Measurements from ENCODE around the gene GLIS1. TPM values are rescaled to one million over a fixed set of nuclear protein-coding genes. Genes with fewer than 3 reads are reported as not detected.

Gene GLIS1
- total RNA-seq, 1 experiment from 2014 or later = 1.4 TPM

DNA sequence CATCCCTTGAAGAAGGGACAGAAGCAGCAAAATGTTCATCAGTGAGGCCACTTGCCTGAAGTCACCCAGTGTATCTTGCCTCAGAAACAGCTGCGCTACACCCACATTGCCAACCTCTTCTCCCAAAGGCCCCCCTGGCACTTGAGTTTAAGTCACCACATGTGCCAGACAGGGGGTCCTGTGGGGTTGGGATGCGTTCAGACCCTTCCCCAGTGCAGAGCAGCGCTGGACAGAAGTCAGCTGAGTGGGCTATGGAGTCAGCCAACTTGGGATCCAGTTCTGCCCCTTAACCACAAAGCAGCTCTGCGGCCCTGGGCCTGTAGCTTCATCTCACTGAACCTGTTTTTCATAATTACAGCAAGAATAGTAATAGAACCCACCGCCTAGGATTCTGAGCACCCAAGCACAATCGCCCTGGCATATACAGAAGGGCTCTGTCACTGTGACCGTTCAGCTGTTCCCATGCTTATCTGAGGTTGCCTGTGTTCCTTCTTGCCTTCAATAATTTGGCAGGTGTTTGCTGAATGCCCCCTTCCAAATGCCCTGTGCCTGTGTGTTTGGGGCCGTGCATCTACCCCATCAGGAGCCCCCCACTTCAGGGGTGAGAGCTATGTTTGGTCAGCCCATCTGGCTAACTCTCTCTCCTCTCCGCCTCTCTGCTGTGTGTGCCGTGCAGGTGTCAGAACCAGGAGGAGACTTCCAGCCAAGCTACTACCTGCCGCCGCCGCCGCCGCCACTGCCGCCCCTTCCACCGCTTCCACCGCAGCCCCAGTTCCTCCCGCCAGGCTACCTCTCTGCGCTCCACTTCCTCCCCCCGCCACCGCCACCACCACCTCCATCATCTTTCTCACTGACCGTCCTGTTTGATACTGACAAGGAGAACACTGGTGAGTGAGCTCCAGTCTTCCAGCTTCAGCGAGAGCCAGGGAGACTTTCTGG lies 274.7 kb downstream of the GLIS1 start:
- no peaks in the 10 kb centered on the region for H3K36me3 ChIP-seq
- no peak for DNase-seq
- no peaks in the 10 kb centered on the region for H3K9me3 ChIP-seq
- no peaks in the 10 kb centered on the region for H3K27me3 ChIP-seq
- no peak overlapping the region for H3K4me3 ChIP-seq

DNA sequence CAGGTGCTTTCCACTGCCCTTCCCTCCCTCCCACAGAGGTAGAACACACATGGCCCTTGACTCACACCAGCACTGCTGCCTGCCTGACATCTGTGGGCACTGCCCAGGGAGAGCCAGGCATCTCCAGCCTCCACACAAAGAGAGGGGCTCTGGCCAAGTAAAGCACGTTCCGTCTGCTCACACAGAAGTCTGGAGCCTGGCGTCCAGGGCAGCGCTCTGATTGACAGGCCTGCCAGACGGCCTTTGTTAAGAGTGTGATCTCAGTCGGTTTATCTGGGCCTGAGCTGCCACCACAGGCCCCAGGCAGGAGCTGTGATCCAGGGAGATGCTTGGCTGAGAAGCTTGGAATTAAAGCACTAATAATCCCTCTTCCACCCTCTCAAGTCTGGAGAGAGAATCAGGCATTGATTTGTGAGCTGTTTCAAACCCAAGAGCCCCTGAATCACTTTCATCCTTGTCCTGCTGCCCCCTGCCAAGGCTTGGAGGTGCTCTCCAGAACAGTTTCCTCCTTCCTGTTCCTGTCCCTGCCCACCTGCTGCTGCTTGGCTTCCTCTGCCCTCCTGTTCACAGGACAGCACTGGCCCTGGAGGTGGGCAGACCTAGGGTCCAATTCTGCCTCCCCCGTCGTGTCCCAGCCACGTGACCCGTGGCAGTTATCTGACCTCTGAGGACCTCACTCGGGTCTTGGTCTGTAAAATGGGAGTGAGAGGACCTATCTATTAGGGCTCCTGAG lies 276.0 kb downstream of the GLIS1 start:
- H3K9me3 ChIP-seq = no peaks in the 10 kb centered on the region
- no peaks in the 10 kb centered on the region for H3K36me3 ChIP-seq
- H3K4me3 ChIP-seq = no peak overlapping the region
- DNase-seq = no peak
- no peaks in the 10 kb centered on the region for H3K27me3 ChIP-seq

DNA sequence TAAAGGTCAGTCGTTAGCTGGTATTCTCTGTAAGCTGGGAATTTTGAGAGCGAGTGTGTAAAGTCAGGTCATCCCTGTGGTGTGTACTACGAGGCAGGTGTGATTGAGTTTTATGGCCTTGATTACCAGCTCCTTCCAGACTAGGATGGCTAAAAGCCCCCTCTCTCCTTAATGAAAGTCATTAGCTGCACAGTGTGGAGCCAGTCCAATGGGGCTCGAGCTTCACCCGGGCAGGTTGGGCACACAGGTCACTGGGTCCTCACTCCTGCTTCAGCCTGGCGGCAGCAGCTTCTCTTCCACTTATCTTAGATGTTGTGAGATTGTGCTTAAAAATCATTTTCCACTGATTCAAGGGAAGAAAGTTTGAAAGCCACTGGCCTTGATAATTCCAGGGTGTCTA lies 276.8 kb downstream of the GLIS1 start:
- DNase-seq = no peak
- Histone ChIP-seq H3K9me3 (no peaks in the 10 kb centered on the region), H3K4me3 (no peak overlapping the region), H3K36me3 (no peaks in the 10 kb centered on the region), H3K27me3 (no peaks in the 10 kb centered on the region)

DNA sequence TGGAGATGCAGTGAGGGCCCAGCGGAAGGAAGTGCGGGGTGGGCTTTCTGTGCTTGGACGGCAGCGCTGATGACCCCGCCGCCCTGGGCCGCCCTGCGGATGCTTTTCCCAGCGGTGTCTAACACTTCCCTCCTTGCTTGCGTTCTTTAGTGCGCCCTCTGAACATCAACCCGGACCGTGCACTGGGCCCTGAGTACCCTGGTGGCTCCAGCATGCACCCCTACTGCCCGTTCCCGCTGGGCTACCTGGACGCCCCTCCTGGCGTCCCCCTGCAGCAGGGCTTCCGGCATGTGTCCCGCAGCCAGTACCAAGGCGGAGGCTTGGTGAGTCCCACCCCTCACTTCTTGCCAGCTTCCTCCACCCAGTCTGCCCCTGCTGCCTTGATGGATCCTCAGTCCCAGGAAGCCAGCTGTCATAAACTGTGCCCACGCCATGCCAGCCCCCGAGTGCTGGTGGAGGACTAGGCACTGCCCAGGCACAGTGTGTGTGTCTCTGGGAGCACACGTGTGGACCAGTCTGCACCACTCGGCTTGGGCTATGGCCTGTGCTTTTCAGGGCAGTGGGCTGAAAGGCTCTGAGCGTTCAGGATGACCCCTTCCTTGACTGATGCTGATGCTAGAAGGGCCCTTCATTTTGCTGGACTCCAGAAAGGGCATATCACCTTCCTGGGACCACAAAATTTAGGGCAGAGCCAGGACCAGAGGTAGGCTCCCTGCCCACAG lies 277.5 kb downstream of the GLIS1 start:
- H3K36me3 ChIP-seq = no peaks in the 10 kb centered on the region
- H3K27me3 ChIP-seq = no peaks in the 10 kb centered on the region
- H3K9me3 ChIP-seq = no peaks in the 10 kb centered on the region
- H3K4me3 ChIP-seq = no peak overlapping the region
- DNase-seq = no peak

DNA sequence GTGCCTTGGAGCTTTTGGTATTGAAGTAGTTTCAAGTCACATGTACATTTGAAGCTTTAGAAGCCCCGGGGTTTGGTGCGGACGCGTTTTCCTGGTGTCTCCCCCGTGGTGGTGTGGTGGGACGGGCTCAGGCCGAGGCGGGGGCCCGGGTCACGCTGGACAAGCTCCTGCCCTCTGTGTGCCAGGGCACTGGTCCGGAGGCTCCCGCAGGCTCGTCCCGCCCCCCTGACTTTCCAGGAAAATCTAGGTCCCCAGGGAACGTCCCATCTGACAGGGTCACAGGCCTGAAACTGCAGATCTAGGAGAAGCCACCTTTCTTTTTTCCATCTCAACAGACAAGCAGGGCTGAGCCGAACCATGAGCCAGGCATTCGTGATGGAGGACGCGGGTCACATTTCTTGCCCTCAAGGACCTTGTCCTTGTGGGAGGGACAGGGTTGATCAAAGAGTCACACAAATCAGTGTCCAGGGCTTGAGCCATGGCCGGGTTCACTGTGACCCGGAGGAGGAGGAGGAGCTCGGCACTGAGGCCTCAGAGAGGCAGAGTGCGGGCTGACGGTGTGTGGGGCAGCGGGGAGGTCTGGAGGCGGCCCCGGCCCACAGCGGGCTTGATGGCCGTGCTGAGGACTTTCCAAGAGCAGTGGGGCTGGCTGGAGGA lies 278.2 kb downstream of the GLIS1 start:
- no peak for DNase-seq
- no peaks in the 10 kb centered on the region for H3K36me3 ChIP-seq
- H3K4me3 ChIP-seq = no peak overlapping the region
- H3K9me3 ChIP-seq = no peaks in the 10 kb centered on the region
- no peaks in the 10 kb centered on the region for H3K27me3 ChIP-seq

DNA sequence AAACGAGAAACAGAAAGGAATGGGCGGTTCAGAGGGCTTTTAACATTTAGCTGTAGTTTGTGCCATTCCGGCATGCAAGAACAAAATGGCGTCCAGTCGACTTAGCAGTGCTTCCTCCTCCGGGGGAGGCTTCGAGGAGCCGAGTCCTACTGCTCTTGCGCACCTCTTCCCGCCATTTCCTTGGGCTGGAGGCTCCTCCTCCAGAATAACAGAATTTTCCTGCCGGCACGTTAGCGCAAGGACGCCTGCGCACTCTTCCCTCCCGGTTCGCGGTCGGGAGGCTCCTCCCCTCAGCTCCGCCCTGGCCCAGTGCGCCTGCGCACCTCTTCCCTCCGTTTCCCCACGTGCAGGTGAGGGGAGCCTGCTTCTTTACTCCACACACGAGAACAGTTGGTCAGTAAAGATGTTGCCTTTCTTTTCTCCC lies 278.7 kb downstream of the GLIS1 start:
- no peak overlapping the region for H3K4me3 ChIP-seq
- DNase-seq = no peak
- no peaks in the 10 kb centered on the region for H3K9me3 ChIP-seq
- no peaks in the 10 kb centered on the region for H3K36me3 ChIP-seq
- H3K27me3 ChIP-seq = no peaks in the 10 kb centered on the region

DNA sequence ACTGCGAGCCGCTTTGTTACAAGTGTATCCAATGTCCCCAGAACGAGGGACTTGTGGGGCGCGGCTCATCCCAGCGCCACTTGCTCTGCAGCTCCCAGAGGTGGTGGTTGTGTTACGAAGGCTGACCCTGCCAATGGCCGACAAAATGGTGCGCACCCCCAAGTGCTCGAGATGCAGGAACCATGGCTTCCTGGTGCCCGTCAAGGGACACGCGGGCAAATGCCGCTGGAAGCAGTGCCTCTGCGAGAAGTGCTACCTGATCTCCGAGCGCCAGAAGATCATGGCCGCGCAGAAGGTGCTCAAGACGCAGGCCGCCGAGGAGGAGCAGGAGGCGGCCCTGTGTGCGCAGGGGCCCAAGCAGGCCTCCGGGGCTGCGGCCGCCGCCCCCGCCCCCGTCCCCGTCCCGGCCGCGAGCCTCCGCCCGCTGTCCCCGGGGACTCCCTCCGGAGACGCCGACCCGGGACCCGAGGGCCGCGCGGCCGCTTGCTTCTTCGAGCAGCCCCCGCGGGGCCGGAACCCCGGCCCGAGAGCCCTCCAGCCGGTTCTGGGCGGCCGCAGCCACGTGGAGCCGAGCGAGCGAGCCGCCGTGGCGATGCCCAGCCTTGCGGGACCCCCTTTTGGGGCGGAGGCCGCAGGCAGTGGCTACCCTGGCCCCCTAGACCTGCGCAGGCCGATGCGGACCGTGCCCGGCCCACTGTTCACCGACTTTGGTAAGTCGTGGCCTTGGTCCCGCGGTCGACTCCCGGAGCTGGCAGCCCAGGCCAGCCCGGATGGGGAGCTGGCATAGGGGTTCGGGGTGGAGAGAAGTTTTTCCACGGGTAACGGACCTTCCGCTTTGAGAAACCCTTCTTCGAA lies 279.4 kb downstream of the GLIS1 start, which contains the start of gene DMRTB1:
Gene DMRTB1 (plus strand): TSS at position 79 of the 855 bp plus-strand sequence. CDS start 55 bp downstream, at position 134.
- no peak for DNase-seq
- Histone ChIP-seq H3K4me3 (no peak within 1 kb of the TSS), H3K9me3 (no peaks in the 10 kb centered on the region), H3K27me3 (no peaks in the 10 kb centered on the region), H3K36me3 (no peaks in the 10 kb centered on the region)

DNA sequence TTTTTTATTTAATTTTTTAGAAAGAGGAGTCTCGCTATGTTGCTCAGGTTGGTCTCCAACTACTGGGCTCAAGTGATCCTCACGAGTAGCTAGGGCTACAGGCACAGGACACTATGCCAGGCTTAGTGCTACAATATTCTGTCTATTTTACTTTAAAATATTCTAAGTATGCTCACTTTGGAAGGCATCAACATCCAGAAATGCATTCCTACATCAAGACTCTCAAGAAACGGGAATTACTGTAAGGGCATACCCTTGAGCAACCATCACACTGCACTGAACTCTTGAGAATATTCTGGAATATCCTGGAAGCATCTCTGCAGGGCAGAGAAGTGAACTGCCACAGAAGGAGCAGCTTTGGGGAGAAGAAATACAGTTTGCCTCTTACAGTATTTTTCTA lies 280.3 kb downstream of the GLIS1 start:
- H3K9me3 ChIP-seq = no peaks in the 10 kb centered on the region
- H3K4me3 ChIP-seq = no peak overlapping the region
- no peaks in the 10 kb centered on the region for H3K27me3 ChIP-seq
- no peak for DNase-seq
- H3K36me3 ChIP-seq = no peaks in the 10 kb centered on the region

Other genes with a start within 250 kb of the GLIS1 start
- 79.8 and 83.6 TPM in 2 replicates for gene NDC1, start 99.1 kb upstream of the GLIS1 start, total RNA-seq (2014; rRNA removed; shearing (Covaris generic); ENCODE audit: low replicate concordance)
- gene YIPF1, start 150.6 kb upstream of the GLIS1 start, total RNA-seq (2014; rRNA removed; shearing (Covaris generic); ENCODE audit: low replicate concordance) = 15.2 and 20.3 TPM in 2 replicates
- not detected in 2 replicates for gene DIO1, start 155.0 kb upstream of the GLIS1 start, total RNA-seq (2014; rRNA removed; shearing (Covaris generic); ENCODE audit: low replicate concordance)
- gene IFT25, start 206.5 kb upstream of the GLIS1 start, total RNA-seq (2014; rRNA removed; shearing (Covaris generic); ENCODE audit: low replicate concordance) = 31.5 and 54.1 TPM in 2 replicates
- 78.4 and 79.6 TPM in 2 replicates for gene LRRC42, start 207.2 kb upstream of the GLIS1 start, total RNA-seq (2014; rRNA removed; shearing (Covaris generic); ENCODE audit: low replicate concordance)